Ureter (tissue), 1 donor: ENCODE data around the gene COL25A1. TPM values are rescaled to one million over a fixed set of nuclear protein-coding genes. Genes with fewer than 3 reads are reported as not detected.

Experiments
- DNase-seq: peaks from one replicate; pipeline ENCODE4 v3.0.0-alpha.2; 2020; ENCODE audit warnings: low spot score
- total RNA-seq: library from RNA; stranded (reverse); gene quantifications from one replicate; pipeline ENCODE4 v1.2.4, GENCODE V29; 2023
- donor health status: DM: yes; HTN: yes; CAD: no.

Gene COL25A1
- total RNA-seq, 1 donor from 2014 or later: 3.4 TPM

GRCh38 chr4:108820492-108821350 lies 481.7 kb downstream of the COL25A1 start:
- DNase-seq: no peak

- DNase-seq: no peak
Measured at GRCh38 chr4:108814326-108814725, 488.1 kb downstream of the COL25A1 start.

- DNase-seq: no peak
Measured at GRCh38 chr4:108813261-108813660, 489.2 kb downstream of the COL25A1 start.

- DNase-seq: no peak
Measured at GRCh38 chr4:108811486-108811885, 491.0 kb downstream of the COL25A1 start.

- no peak for DNase-seq
Measured at GRCh38 chr4:108810087-108810486, 492.4 kb downstream of the COL25A1 start.

GRCh38 chr4:108804648-108805273 lies 497.7 kb downstream of the COL25A1 start:
- DNase-seq: no peak

- no peak for DNase-seq
Measured at GRCh38 chr4:108799306-108799705, 503.2 kb downstream of the COL25A1 start.

- DNase-seq: no peak
Measured at GRCh38 chr4:108796173-108796572, 506.3 kb downstream of the COL25A1 start.

GRCh38 chr4:108795733-108796132 lies 506.7 kb downstream of the COL25A1 start:
- no peak for DNase-seq

GRCh38 chr4:108794136-108794535 lies 508.3 kb downstream of the COL25A1 start:
- DNase-seq: no peak

- DNase-seq: no peak
Measured at GRCh38 chr4:108793415-108793814, 509.0 kb downstream of the COL25A1 start.

GRCh38 chr4:108788731-108789130 lies 513.7 kb downstream of the COL25A1 start:
- no peak for DNase-seq

- no peak for DNase-seq
Measured at GRCh38 chr4:108787724-108788123, 514.7 kb downstream of the COL25A1 start.

GRCh38 chr4:108787106-108787505 lies 515.4 kb downstream of the COL25A1 start:
- DNase-seq: no peak

- DNase-seq: no peak
Measured at GRCh38 chr4:108786351-108786750, 516.1 kb downstream of the COL25A1 start.

GRCh38 chr4:108783665-108784463 lies 518.6 kb downstream of the COL25A1 start:
- DNase-seq: no peak

GRCh38 chr4:108779958-108780357 lies 522.5 kb downstream of the COL25A1 start:
- no peak for DNase-seq

- no peak for DNase-seq
Measured at GRCh38 chr4:108777388-108777787, 525.1 kb downstream of the COL25A1 start.

GRCh38 chr4:108775921-108776320 lies 526.5 kb downstream of the COL25A1 start:
- DNase-seq: no peak

GRCh38 chr4:108774809-108775530 lies 527.5 kb downstream of the COL25A1 start:
- peak; percentile 44 for DNase-seq

GRCh38 chr4:108772402-108772801 lies 530.1 kb downstream of the COL25A1 start:
- DNase-seq: no peak

- no peak for DNase-seq
Measured at GRCh38 chr4:108766058-108766457, 536.4 kb downstream of the COL25A1 start.
